ENCODE results near the gene SV2B. TPM values are rescaled to one million over a fixed set of nuclear protein-coding genes. Genes with fewer than 3 reads are reported as not detected.

Gene SV2B
- total and polyA plus RNA-seq, 2 donors, result 1.2 to 4.5 TPM

GRCh38 chr15:91136386-91136923 lies 36.4 kb downstream of the SV2B start:
- 72% methylated on average over 9 of the region's 9 CpGs for WGBS
- H3K36me3 ChIP-seq (ENCODE audit: insufficient read depth), result no peaks in the 10 kb centered on the region
- no peak overlapping the region for H3K4me3 ChIP-seq (ENCODE audit: low read depth, low read length)
- H3K4me1 ChIP-seq (ENCODE audit: insufficient read depth), result no peaks in the 10 kb centered on the region
- no peak for DNase-seq (ENCODE audit: extremely low spot score)
- no peak overlapping the region for H3K27ac ChIP-seq (ENCODE audit: low read depth)

GRCh38 chr15:91140601-91141000 lies 40.5 kb downstream of the SV2B start:
- Histone ChIP-seq H3K36me3 (ENCODE audit: insufficient read depth) (no peaks in the 10 kb centered on the region), H3K27ac (ENCODE audit: low read depth) (no peak overlapping the region), H3K4me3 (ENCODE audit: low read depth, low read length) (no peak overlapping the region), H3K4me1 (ENCODE audit: insufficient read depth) (no peaks in the 10 kb centered on the region)
- WGBS, result 40% methylated on average over 1 of the region's 1 CpG
- no peak for DNase-seq (ENCODE audit: extremely low spot score)

GRCh38 chr15:91141097-91141496 lies 41.0 kb downstream of the SV2B start:
- no peak for DNase-seq (ENCODE audit: extremely low spot score)
- H3K27ac ChIP-seq (ENCODE audit: low read depth), result no peak overlapping the region
- H3K4me3 ChIP-seq (ENCODE audit: low read depth, low read length), result no peak overlapping the region
- no peaks in the 10 kb centered on the region for H3K4me1 ChIP-seq (ENCODE audit: insufficient read depth)
- no peaks in the 10 kb centered on the region for H3K36me3 ChIP-seq (ENCODE audit: insufficient read depth)
- WGBS, result 60% methylated on average over 4 of the region's 4 CpGs

- 63% methylated on average over 1 of the region's 1 CpG for WGBS
- Histone ChIP-seq H3K4me1 (ENCODE audit: insufficient read depth) (no peaks in the 10 kb centered on the region), H3K4me3 (ENCODE audit: low read depth, low read length) (no peak overlapping the region), H3K27ac (ENCODE audit: low read depth) (no peak overlapping the region), H3K36me3 (ENCODE audit: insufficient read depth) (no peaks in the 10 kb centered on the region)
- DNase-seq (ENCODE audit: extremely low spot score), result no peak
Observed at GRCh38 chr15:91142106-91142744, 42.2 kb downstream of the SV2B start.

- WGBS, result 67% methylated on average over 7 of the region's 7 CpGs
- H3K36me3 ChIP-seq (ENCODE audit: insufficient read depth), result no peaks in the 10 kb centered on the region
- H3K4me1 ChIP-seq (ENCODE audit: insufficient read depth), result no peaks in the 10 kb centered on the region
- H3K4me3 ChIP-seq (ENCODE audit: low read depth, low read length), result no peak overlapping the region
- H3K27ac ChIP-seq (ENCODE audit: low read depth), result no peak overlapping the region
- DNase-seq (ENCODE audit: extremely low spot score), result no peak
Observed at GRCh38 chr15:91142946-91143345, 42.9 kb downstream of the SV2B start.

- Histone ChIP-seq H3K36me3 (ENCODE audit: insufficient read depth) (no peaks in the 10 kb centered on the region), H3K4me1 (ENCODE audit: insufficient read depth) (no peaks in the 10 kb centered on the region), H3K4me3 (ENCODE audit: low read depth, low read length) (no peak overlapping the region), H3K27ac (ENCODE audit: low read depth) (no peak overlapping the region)
- DNase-seq (ENCODE audit: extremely low spot score), result no peak
- WGBS, result 69% methylated on average over 1 of the region's 1 CpG
Observed at GRCh38 chr15:91146728-91147127, 46.7 kb downstream of the SV2B start.

- Histone ChIP-seq H3K4me1 (ENCODE audit: insufficient read depth) (no peaks in the 10 kb centered on the region), H3K4me3 (ENCODE audit: low read depth, low read length) (no peak overlapping the region), H3K27ac (ENCODE audit: low read depth) (no peak overlapping the region), H3K36me3 (ENCODE audit: insufficient read depth) (no peaks in the 10 kb centered on the region)
- DNase-seq (ENCODE audit: extremely low spot score), result no peak
- WGBS, result 93% methylated on average over 4 of the region's 4 CpGs
Observed at GRCh38 chr15:91148243-91148642, 48.2 kb downstream of the SV2B start.

- no peak for DNase-seq (ENCODE audit: extremely low spot score)
- Histone ChIP-seq H3K36me3 (ENCODE audit: insufficient read depth) (no peaks in the 10 kb centered on the region), H3K27ac (ENCODE audit: low read depth) (no peak overlapping the region), H3K4me3 (ENCODE audit: low read depth, low read length) (no peak overlapping the region), H3K4me1 (ENCODE audit: insufficient read depth) (no peaks in the 10 kb centered on the region)
- WGBS, result 72% methylated on average over 4 of the region's 4 CpGs
Observed at GRCh38 chr15:91150502-91151160, 50.6 kb downstream of the SV2B start.

- no peak for DNase-seq (ENCODE audit: extremely low spot score)
- Histone ChIP-seq H3K4me1 (ENCODE audit: insufficient read depth) (no peaks in the 10 kb centered on the region), H3K27ac (ENCODE audit: low read depth) (no peak overlapping the region), H3K36me3 (ENCODE audit: insufficient read depth) (no peaks in the 10 kb centered on the region), H3K4me3 (ENCODE audit: low read depth, low read length) (no peak overlapping the region)
- 70% methylated on average over 4 of the region's 4 CpGs for WGBS
Observed at GRCh38 chr15:91151781-91152563, 51.9 kb downstream of the SV2B start.

GRCh38 chr15:91152896-91153581 lies 53.0 kb downstream of the SV2B start:
- H3K4me1 ChIP-seq (ENCODE audit: insufficient read depth), result no peaks in the 10 kb centered on the region
- no peaks in the 10 kb centered on the region for H3K36me3 ChIP-seq (ENCODE audit: insufficient read depth)
- no peak overlapping the region for H3K4me3 ChIP-seq (ENCODE audit: low read depth, low read length)
- no peak overlapping the region for H3K27ac ChIP-seq (ENCODE audit: low read depth)
- DNase-seq (ENCODE audit: extremely low spot score), result no peak
- WGBS, result 73% methylated on average over 10 of the region's 10 CpGs

- Histone ChIP-seq H3K4me3 (ENCODE audit: low read depth, low read length) (no peak overlapping the region), H3K27ac (ENCODE audit: low read depth) (no peak overlapping the region), H3K36me3 (ENCODE audit: insufficient read depth) (no peaks in the 10 kb centered on the region), H3K4me1 (ENCODE audit: insufficient read depth) (no peaks in the 10 kb centered on the region)
- no peak for DNase-seq (ENCODE audit: extremely low spot score)
- WGBS, result 89% methylated on average over 1 of the region's 1 CpG
Observed at GRCh38 chr15:91153954-91154353, 53.9 kb downstream of the SV2B start.

GRCh38 chr15:91156175-91156726 lies 56.2 kb downstream of the SV2B start:
- WGBS, result 89% methylated on average over 6 of the region's 6 CpGs
- Histone ChIP-seq H3K27ac (ENCODE audit: low read depth) (no peak overlapping the region), H3K4me1 (ENCODE audit: insufficient read depth) (no peaks in the 10 kb centered on the region), H3K36me3 (ENCODE audit: insufficient read depth) (no peaks in the 10 kb centered on the region), H3K4me3 (ENCODE audit: low read depth, low read length) (no peak overlapping the region)
- no peak for DNase-seq (ENCODE audit: extremely low spot score)

Data from urinary bladder (tissue), 4 donors.